Effector CD8-positive, alpha-beta T cell (primary cell): ENCODE results near the gene TMEM74B.
"Not testable (repeated sequence)": the region's sequence is repeated elsewhere in the genome, so short reads cannot be mapped to it uniquely, and the experiment has no call there.

Experiments used
- DNase-seq: peaks from one replicate; lab custom pipeline; 2025; lab: John Stamatoyannopoulos, UW

Gene TMEM74B

GRCh38 chr20:1178623-1179022, 6.2 kb downstream of the TMEM74B start:
- no peak for DNase-seq

GRCh38 chr20:1178103-1178502, 6.7 kb downstream of the TMEM74B start:
- no peak for DNase-seq

DNA sequence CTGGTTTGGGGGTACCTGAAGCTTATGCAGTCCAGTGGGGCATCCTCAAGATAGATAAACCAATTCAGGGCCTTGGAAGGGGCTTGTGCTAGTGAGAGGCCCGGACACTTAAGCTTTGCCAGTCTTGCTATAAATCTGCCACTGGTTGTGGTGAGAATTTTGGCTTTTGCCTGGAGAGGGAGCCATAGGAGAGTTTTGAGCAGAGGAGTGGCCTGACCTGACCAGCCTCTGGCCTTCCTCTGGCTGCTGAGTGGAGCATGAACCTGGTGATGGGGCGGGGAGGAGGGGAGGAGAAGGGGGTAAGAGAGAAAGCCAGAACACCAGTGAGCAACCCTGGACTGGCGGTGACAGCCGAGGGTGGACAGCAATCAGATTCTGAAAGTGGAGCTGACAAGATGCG, 7.1 kb downstream of the TMEM74B start:
- no peak for DNase-seq

DNA sequence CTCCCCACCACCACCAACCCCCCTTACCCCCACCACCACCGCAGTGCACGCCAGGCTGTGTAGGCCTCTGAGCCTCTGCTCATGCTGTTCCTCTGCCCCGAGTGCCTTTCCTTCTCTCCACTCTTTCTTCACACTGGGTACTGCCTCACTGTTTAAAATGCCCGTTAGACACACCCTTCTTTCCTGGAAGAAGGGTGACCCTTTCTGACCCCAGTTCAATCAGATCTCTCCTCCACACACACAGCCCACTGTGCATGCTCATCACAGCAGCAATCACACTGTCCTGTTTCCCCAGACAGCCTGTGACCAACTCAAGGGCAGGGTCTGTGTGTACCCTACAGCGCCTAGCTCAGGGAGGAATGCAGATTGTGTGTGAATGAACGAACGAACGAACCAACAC, 10.0 kb downstream of the TMEM74B start:
- DNase-seq, result no peak

DNA sequence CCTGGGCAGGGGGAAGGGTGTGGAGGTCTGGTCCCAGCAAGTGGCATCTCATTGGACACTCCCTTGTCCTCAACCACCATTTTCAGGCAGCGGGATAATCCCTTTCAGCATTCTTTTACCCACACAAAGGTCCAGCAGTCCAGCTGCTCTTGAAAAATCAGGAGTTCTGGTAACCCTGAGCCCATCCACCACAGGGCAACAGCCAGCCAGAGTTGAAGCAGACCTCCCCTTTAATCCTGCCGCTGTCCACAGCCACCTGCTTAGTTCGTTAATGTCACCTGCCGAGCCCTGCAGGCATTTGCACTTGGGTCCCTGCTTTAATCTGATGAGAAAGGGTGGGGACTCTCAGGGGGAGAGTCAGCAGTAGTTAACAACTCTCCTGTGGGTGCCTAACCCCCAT, 11.1 kb downstream of the TMEM74B start:
- no peak for DNase-seq

GRCh38 chr20:1171461-1172093, 13.2 kb downstream of the TMEM74B start:
- no peak for DNase-seq

DNA sequence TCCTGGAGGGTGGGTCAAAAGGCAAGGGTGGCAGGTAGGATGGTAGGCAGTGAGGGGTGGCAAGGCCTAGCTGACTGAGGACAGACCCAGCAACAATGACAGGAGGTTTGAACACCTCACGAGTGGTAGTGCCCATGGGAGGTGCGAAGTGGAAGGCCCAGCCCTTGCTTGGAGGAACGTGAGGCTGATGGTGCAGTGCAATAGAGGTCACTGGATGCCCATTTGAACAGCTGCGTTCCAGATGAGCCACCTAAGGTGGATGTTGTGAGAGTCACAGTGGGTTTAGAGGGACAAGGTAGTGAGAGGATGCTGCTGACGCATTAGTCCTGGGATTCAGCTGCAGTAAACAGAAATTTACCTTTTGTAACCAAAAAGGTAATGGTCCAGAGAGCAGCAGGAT, 15.6 kb downstream of the TMEM74B start:
- DNase-seq, result no peak

- no peak for DNase-seq
Measured at GRCh38 chr20:1166948-1167720, 17.6 kb downstream of the TMEM74B start.

DNA sequence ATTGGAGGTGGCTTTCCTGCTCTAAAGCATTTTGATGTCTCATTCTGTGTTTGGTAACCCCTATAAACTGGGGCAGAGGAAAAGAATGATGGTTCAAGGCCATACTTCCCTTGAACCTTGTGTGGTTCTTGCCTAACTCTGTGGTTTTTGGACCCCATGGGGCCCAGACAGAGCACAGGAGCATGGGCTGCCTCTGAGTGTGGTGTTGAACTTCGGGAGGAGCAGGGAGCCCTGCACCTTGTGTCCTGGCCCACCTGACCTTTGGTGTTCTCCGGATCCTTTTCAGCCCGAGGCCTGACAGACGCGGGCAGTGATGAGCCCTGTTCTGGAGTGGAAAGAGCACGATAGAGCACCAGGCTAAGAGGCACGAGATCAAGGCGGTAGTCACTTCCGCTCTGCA, 18.8 kb downstream of the TMEM74B start:
- DNase-seq, result no peak

DNA sequence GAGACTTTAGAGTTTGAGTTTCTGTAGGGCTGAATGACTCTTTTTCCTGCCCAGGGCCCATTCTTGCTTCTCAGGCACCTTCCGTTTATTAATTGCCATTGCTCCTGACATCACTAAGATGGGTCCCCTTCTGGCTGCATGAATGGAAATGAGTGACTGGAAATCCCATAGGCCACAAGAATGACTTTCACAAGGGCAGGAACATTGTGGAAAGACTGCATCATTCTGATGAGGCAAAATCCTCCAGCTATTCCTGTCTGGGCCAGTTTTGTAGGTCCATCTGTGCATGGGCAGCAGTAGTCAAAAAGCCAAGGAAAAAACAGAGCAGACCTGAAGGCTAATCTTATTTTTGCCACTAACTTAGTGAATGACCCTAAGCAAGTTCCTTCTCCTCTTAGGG, 19.3 kb downstream of the TMEM74B start:
- DNase-seq, result no peak

DNA sequence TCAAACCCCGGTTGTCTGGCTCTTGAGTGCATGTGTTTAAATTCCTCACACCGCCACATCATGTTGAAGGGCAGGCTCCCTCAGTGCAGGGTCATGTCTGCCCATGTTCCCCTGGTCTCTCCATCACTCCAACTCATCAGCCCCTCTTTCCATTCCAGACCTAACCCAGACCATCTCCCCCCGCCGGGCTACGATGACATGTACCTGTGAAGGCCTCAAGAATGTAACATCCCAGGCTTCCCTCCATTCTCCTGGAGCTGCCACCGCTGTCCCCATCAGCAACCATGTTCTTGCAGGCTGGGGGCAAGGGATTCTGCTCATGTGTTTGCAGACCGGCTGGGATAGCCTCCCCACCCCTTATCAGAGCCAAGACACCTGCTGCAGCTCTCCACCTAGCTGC, 19.9 kb downstream of the TMEM74B start:
- DNase-seq, result no peak

DNA sequence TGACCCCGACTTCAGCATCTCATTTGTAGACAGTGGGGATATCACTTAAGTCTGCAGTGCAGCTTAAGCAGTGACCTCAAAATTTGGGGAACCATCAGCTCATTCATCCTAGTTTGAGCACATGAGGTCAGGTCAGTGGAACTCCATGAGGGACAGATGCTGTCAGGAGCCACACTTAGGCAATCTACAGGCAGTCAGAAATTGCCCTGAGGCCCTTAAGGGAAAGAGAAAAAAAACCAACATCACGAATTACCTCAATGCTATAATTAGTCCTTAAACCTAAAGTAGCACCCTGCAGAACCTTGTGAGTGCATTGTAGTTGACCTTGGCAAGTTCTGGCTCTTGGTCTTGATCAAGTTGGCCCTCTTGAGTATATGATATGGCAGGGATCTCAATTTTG, 21.1 kb downstream of the TMEM74B start:
- no peak for DNase-seq

DNA sequence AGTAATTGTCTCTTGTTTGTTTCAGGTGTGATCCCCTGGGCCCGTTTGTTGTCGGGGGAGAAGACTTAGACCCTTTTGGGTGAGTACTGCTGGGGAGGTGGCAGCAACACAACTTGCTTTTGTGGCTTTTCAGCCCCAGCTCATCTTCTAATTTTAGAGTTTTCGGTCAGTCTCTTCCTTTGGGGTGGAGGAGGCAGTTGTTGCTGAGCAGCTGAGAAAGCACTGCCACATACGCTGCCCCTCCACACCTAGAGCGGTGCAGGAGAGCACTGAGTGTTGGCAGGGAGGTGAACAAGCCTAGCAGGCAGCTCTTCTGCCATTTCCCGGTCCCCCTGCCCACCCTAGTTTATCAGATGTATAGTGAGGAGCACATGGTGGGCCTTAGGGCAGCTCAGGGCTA, 21.7 kb downstream of the TMEM74B start:
- DNase-seq, result no peak

DNA sequence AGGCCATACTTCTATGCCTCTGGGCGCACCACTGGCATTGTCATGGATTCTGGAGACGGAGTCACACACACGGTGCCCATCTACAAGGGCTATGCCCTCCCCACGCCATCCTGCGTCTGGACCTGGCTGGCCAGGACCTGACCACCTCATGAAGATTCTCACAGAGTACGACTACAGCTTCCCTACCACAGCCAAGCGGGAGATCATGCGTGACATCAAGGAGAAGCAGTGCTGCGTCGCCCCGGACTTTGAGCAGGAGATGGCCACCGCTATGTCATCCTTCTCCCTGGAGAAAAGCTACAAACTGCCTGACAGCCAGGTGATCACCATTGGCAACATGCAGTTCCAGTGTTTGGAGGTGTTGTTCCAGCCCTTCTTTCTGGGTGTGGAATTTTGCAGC, 23.8 kb downstream of the TMEM74B start:
- no peak for DNase-seq

DNA sequence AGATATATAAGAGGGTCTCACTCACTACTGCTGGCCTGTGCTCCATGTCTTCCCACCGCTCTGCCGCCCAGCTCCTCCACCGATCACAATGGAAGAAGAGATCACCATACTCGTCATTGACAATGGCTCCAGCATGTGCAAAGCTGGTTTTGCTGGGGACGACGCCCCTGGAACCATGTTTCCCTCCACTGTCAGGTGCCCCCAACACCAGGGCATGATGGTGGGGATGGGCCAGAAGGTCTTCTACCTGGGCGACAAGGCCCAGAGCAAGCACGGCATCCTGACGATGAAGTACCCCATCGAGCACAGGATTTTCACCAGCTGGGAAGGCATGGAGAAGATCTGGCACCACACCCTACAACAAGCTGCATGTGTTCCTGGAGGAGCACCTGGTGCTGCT, 24.3 kb downstream of the TMEM74B start:
- no peak for DNase-seq

DNA sequence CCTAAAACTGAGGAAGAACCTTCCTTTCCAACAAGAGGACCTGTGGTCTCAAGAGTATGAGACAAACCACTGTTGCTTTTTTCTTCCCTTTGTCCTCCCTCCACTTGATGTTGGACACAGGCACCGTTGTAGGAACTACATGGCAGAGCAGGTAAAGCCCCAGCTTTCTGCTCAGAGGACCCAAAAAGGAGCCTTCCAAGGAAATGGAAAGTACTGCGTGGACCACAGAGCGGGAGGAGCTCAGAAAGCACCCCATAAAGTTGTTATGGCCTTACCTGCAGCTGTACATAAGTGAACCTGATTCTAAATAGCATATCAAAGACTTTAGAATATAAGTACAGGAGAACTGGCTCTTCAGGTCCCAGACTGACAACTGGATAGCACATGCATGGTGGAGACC, 29.4 kb downstream of the TMEM74B start:
- no peak for DNase-seq

DNA sequence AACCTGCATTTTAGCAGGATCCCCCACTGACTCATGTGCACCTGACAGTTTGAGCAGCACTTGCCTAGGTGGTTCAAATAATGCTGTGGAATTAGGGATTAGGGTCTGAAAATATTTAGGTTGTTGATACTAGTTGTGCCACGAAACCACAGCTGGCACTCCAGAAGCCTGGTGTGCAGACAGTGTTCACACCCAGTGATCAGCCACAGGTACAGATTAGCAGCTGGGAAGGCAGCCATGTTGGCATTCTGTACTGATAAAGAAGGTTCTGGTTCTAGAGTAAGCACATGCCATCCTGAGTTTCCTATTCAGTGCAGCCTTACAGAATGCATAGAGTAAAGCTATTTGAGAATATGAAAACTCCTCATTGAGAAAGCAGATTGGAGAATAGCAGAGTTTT, 30.1 kb downstream of the TMEM74B start:
- no peak for DNase-seq

DNA sequence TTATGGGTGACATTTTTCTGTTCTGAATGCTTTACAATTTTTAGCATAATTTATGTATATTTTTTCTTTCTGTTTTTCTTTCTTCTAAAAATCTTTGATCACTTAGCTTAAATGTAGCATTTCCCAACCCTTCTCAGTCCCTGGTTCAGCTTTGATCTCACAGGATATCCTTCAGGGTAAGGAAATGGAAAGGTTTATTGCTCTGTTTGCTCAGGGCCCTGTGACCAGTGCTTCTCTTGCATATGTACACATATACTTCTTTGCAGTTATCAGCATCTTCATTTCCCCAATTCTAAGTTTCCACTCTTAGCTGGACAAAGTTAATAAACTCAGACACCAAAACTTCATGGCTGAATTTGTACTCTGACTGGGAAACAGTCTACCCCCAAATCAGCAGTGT, 30.6 kb downstream of the TMEM74B start:
- no peak for DNase-seq

DNA sequence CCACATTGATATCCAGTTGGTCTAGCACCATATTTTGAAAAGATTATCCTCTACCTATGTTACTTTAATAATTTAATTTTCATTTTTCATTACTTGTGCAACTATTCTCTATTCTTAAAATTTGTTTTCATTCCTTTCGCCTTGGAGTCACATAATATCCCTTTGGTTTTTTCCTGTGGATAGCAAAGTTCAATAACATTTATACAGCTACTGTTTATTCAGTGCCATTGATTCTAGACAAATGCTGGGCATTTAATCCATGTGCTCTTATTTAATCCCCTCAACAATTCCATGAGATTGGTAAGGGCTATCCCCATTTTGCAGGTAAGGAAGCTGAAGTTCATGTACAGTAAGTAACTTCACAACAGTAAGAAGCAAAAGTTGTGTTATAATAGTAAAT, 33.8 kb downstream of the TMEM74B start:
- no peak for DNase-seq

DNA sequence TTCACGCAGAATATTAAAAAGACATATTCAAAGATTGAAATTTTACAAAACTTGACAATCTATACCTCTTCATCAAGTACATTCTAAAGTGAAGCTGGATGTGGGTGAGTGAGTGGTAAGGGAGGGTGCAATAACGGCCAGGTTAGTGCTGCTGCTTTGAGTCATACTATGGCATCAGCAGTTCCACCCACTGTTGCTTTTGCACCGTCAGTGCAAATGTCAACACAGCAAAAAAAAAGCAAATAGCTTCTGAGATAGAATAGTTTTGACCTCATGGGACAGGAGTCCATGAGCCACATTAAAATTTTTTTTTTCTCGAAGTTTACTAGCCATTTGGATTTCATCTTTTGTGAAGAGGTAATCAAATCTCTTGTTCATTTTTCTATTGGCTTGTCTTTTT, 34.6 kb downstream of the TMEM74B start:
- no peak for DNase-seq

DNA sequence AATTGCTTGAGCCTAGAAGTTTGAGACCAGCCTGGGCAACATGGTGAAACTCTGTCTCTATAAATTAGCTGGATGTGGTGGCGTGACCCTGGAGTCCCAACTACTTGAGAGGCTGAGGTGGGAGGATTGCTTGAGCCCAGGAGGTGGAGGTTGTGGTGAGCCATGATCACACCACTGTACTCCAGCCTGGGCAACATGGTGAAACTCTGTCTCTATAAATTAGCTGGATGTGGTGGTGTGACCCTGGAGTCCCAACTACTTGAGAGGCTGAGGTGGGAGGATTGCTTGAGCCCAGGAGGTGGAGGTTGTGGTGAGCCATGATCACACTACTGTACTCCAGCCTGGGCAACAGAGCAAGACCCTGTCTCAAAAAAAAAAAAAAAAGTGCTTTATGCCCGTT, 35.0 kb downstream of the TMEM74B start:
- not testable (repeated sequence) for DNase-seq

- DNase-seq, result no peak
Measured at GRCh38 chr20:1146957-1147356, 37.8 kb downstream of the TMEM74B start.

GRCh38 chr20:1144401-1145172, 40.2 kb downstream of the TMEM74B start:
- DNase-seq, result no peak
